HG03095 (cell line): ENCODE data around the gene NLRP3.
"Not testable (repeated sequence)": the region's sequence is repeated elsewhere in the genome, so short reads cannot be mapped to it uniquely, and the experiment has no call there.

ENCODE experiments used
- ATAC-seq: cut with Tn5 transposase; IDR thresholded peaks from one replicate; pipeline ENCODE4 v1.9.1; 2021; ENCODE audit warnings: moderate library complexity; ENCODE audit not compliant: unreplicated experiment

The NLRP3 gene

GRCh38 chr1:247468481-247469140 is 52.6 kb downstream of the NLRP3 start:
- ATAC-seq: no peak

DNA sequence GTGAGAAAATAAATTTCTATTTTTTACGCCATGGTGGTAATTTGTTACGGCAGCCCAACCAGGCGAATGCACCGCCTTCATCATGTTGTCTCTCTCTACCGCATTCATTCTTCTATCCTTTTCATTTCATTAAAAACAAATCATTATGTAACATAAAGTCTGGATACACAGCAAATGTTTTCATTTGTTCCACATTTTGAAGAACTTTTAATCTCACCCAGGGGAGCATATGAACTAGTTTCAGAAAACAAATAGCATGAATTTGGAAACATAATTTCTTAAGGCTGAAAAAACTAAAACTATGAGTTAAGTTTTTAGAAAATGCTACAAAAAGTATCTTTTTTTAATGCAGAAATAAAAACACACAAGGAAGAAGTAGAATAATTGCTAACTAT is 53.2 kb downstream of the NLRP3 start:
- ATAC-seq: no peak

- not testable (repeated sequence) for ATAC-seq
Measured at GRCh38 chr1:247470942-247471429, 55.0 kb downstream of the NLRP3 start.

DNA sequence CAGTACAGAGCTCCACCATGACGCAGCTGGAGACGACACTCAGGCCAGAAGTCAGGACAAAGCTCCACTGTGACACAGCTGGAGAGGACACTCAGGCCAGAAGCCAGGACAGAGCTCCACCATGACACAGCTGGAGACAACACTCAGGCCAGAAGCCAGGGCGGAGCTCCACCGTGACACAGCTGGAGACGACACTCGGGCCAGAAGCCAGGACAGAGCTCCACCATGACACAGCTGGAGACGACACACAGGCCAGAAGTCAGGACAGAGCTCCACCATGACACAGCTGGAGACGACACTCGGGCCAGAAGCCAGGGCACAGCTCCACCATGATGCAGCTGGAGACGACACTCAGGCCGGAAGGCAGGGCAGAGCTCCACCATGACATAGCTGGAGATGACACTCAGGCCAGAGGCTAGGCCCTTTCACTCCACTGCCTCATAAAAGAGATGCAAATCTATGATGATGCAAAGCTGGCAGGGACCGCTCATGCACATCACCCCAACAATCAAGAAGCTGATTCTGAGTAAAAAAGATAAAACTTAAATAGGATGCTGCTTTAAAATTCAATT is 55.6 kb downstream of the NLRP3 start:
- no peak for ATAC-seq

GRCh38 chr1:247472035-247472434 is 56.1 kb downstream of the NLRP3 start:
- ATAC-seq: no peak

DNA sequence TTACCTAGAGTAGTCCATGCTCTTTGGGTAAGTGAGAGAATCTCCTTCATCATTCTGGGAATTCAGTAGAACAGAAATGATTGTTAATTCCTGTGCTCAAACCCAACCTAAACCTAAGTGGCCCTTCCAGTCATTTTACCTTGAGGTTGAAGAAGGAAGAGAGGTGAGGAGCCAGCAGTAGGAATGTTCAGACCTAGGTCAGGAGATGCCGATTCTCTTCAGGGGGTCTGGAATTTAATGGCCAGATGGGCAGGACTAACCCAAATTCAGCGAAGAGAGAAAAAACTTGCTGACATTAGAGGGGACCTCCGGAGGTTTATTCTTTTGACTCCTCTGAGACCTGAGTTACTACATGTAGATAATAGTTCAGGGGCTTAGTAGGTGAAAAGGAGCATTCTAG is 58.4 kb downstream of the NLRP3 start:
- ATAC-seq: no peak

DNA sequence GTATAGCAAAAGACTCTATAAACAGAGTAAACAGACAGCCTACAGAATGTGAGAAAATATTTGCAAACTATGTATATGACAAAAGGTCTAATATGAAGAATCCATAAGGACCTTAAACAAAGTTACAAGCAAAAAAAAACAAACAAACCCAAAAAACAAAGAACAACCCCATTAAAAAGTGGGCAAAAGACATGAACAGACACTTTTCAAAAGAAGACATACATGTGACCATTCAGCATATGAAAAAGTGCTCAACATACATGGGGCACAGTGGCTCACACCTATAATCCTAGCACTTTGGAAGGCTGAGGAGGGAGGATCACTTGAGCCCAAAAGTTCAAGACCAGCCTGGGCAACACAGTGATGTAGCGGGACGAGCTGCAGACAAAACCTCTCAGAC is 59.8 kb downstream of the NLRP3 start:
- ATAC-seq: no peak

GRCh38 chr1:247476328-247477058 is 60.5 kb downstream of the NLRP3 start:
- peak; percentile 47 for ATAC-seq

DNA sequence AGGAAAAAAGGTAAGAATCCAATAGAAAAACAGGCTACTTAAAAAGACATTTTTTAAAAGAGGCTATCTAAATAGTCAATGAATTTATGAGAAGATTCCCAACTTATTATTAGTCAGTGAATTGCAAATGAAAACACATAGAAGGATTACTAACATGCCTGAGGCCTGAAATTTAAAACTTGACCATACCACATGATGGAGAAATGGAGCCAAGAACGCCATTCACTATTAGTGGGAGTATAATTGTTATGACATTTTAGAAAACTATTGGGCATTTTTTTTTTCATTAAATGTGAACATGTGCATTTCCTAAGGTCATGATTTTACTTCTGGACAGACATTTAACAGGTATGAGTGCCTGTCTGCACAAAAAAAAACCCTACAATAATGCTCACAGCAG is 66.8 kb downstream of the NLRP3 start:
- no peak for ATAC-seq

- ATAC-seq: no peak
Measured at GRCh38 chr1:247487057-247487456, 71.1 kb downstream of the NLRP3 start.

DNA sequence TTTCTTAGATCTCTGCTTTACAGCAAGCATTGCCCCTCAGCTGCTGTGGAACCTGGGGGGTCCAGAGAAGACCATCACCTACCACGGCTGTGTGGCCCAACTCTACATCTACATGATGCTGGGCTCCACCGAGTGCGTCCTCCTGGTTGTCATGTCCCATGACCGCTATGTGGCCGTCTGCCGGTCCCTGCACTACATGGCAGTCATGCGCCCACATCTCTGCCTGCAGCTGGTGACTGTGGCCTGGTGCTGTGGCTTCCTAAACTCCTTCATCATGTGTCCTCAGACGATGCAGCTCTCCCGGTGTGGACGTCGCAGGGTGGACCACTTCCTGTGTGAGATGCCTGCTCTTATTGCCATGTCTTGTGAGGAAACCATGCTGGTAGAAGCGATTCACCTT is 75.4 kb downstream of the NLRP3 start:
- ATAC-seq: no peak

DNA sequence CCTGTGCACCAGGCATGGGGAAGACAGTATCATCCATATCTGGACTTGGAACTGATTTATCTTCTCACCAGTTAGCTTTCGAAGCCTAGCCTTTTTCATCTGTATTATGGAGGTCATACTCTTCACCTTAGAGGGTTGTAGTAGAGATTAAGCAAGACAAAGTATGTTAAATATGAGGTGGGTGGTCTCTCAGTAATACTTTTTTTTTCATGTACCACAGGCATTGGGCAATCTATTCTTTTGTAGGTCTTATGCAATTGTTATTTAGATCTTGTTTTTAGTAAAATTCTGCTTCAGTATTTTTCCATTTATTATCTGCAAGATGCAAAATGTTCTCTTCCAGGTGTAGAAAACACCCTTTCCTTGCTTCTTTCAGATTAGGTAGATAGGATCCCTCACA is 77.1 kb downstream of the NLRP3 start:
- no peak for ATAC-seq

DNA sequence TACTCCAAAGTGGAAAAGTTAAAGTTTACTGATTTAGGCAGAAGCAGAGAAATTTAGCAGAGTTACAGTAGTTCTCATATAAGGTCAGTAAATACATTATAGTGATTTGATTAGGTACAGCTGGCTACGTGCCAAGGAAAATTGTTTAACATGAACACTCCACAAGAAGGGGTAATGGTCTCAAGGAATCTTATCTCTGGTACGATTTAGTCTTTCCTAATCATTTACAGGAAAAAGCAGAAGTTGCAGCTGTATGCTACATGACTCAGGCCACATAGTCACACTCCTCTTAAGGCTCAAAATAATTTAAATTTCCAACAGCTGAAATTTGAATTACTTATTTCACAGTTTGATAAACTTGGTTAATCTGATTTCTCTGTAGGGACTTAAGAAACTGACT is 78.8 kb downstream of the NLRP3 start:
- no peak for ATAC-seq

GRCh38 chr1:247496581-247497285 is 80.8 kb downstream of the NLRP3 start:
- no peak for ATAC-seq
